OCI-LY3 (cell line): ENCODE data around the gene MAP2.

Source experiments
- H2AFZ ChIP-seq: fragments of 200-600, 300-600 bp; shearing (Covaris generic); 2 replicates; pipeline ENCODE4 v1.6.0; 2014; ENCODE audit warnings: antibody characterized with exemption, low read depth, low read length
- H3K27ac ChIP-seq: fragments of 200-600, 300-600 bp; sonication (generic); 2 replicates; pipeline ENCODE4 v1.5.1; 2014; ENCODE audit warnings: mild to moderate bottlenecking, low read length, moderate library complexity, mixed read lengths
- H3K27me3 ChIP-seq: fragments of 200-600, 300-600 bp; sonication (generic); 2 replicates; pipeline ENCODE4 v1.6.1; 2014; ENCODE audit warnings: low read depth, low read length, mixed read lengths
- H3K36me3 ChIP-seq: fragments of 200-600, 300-600 bp; sonication (generic); replicated peaks from 2 replicates; pipeline ENCODE3; 2014; ENCODE audit warnings: low read depth, low read length, mixed read lengths
- H3K4me1 ChIP-seq: fragments of 300-600, 200-600 bp; sonication (generic); 2 replicates; pipeline ENCODE4 v1.6.1; 2014; ENCODE audit warnings: low read length, mixed read lengths
- H3K4me2 ChIP-seq: fragments of 200-600, 300-600 bp; sonication (generic); 2 replicates; pipeline ENCODE4 v1.6.1; 2014; ENCODE audit warnings: low read length, mixed read lengths
- H3K4me3 ChIP-seq: fragments of 300-600, 200-600 bp; sonication (generic); 2 replicates; pipeline ENCODE4 v1.5.1; 2014; ENCODE audit warnings: antibody characterized with exemption, mild to moderate bottlenecking, low read length, moderate library complexity
- H3K79me2 ChIP-seq: fragments of 300-600, 200-600 bp; shearing (Covaris generic); 2 replicates; pipeline ENCODE4 v1.6.1; 2014; ENCODE audit warnings: mild to moderate bottlenecking, low read length, mixed read lengths
- H3K9ac ChIP-seq: fragments of 300-600, 200-600 bp; shearing (Covaris generic); 2 replicates; pipeline ENCODE4 v1.6.0; 2014; ENCODE audit warnings: mild to moderate bottlenecking, low read length, moderate library complexity
- H3K9me3 ChIP-seq: fragments of 200-600, 300-600 bp; shearing (Covaris generic); 2 replicates; pipeline ENCODE4 v1.6.1; 2014; ENCODE audit warnings: low read length, mixed read lengths; ENCODE audit not compliant: insufficient read depth
- H4K20me1 ChIP-seq: fragments of 200-600, 300-600 bp; sonication (generic); 2 replicates; pipeline ENCODE4 v1.6.1; 2016; ENCODE audit warnings: low read length, mixed read lengths; ENCODE audit not compliant: insufficient read depth
- CTCF ChIP-seq: fragments of 200-600, 300-600 bp; sonication (generic); IDR thresholded peaks from 2 replicates; pipeline ENCODE4 v1.5.1; 2014; ENCODE audit warnings: antibody characterized with exemption, low read length, low read depth
- EZH2phosphoT487 ChIP-seq: fragments of 200-600 bp; shearing (Covaris generic); IDR thresholded peaks from 2 replicates; pipeline ENCODE4 v1.6.1; 2018; ENCODE audit warnings: antibody characterized with exemption, mixed run types, low read depth

MAP2 gene

GRCh38 chr2:209768557-209768956, 344.7 kb downstream of the MAP2 start:
- Histone ChIP-seq H3K27me3 (no peaks in the 10 kb centered on the region), H4K20me1 (no peaks in the 10 kb centered on the region), H3K27ac (no peak overlapping the region), H2AFZ (no peak overlapping the region), H3K4me2 (no peak overlapping the region), H3K4me1 (no peaks in the 10 kb centered on the region), H3K9ac (no peak overlapping the region), H3K4me3 (no peak overlapping the region), H3K79me2 (no peaks in the 10 kb centered on the region), H3K36me3 (no peaks in the 10 kb centered on the region), H3K9me3 (no peaks in the 10 kb centered on the region)
- TF ChIP-seq EZH2phosphoT487 = no peak
- no peak for TF ChIP-seq CTCF

- H3K4me3 ChIP-seq = no peak within 1 kb of the TSS
- H2AFZ ChIP-seq = no peak within 1 kb of the TSS
- no peak within 1 kb of the TSS for H3K9ac ChIP-seq
- no peak within 1 kb of the TSS for H3K4me2 ChIP-seq
- H3K27ac ChIP-seq = no peak within 1 kb of the TSS
- no peaks in the 10 kb centered on the region for H3K79me2 ChIP-seq
- H3K27me3 ChIP-seq = no peaks in the 10 kb centered on the region
- TF ChIP-seq CTCF (no peak), EZH2phosphoT487 (no peak)
- no peaks in the 10 kb centered on the region for H4K20me1 ChIP-seq
- H3K9me3 ChIP-seq = no peaks in the 10 kb centered on the region
- no peaks in the 10 kb centered on the region for H3K36me3 ChIP-seq
- H3K4me1 ChIP-seq = no peaks in the 10 kb centered on the region
Observed at GRCh38 chr2:209771474-209772289, 347.8 kb downstream of the MAP2 start, which contains the start of gene UNC80. Gene UNC80 (plus strand): TSS chr2:209771832. CDS start chr2:209772073, 241 bp downstream.

GRCh38 chr2:209772290-209772685, 348.4 kb downstream of the MAP2 start:
- H3K4me2 ChIP-seq = no peak overlapping the region
- H3K27me3 ChIP-seq = no peaks in the 10 kb centered on the region
- no peaks in the 10 kb centered on the region for H3K4me1 ChIP-seq
- H3K9ac ChIP-seq = no peak overlapping the region
- H3K36me3 ChIP-seq = no peaks in the 10 kb centered on the region
- H2AFZ ChIP-seq = no peak overlapping the region
- H4K20me1 ChIP-seq = no peaks in the 10 kb centered on the region
- no peak overlapping the region for H3K27ac ChIP-seq
- no peaks in the 10 kb centered on the region for H3K9me3 ChIP-seq
- no peak overlapping the region for H3K4me3 ChIP-seq
- TF ChIP-seq CTCF (no peak), EZH2phosphoT487 (no peak)
- no peaks in the 10 kb centered on the region for H3K79me2 ChIP-seq

- Histone ChIP-seq H3K36me3 (no peaks in the 10 kb centered on the region), H4K20me1 (no peaks in the 10 kb centered on the region), H3K9me3 (no peaks in the 10 kb centered on the region), H2AFZ (no peak overlapping the region), H3K9ac (no peak overlapping the region), H3K4me3 (no peak overlapping the region), H3K4me1 (no peaks in the 10 kb centered on the region), H3K27ac (no peak overlapping the region), H3K4me2 (no peak overlapping the region), H3K79me2 (no peaks in the 10 kb centered on the region), H3K27me3 (0 out of 2 replicates have a peak, but pooled peaks cover 3% of the 10 kb centered on the region)
- TF ChIP-seq CTCF = no peak
- no peak for TF ChIP-seq EZH2phosphoT487
Observed at GRCh38 chr2:209773377-209773776, 349.5 kb downstream of the MAP2 start.
